ENCODE measurements around the gene COX4I1. TPM values are rescaled to one million over a fixed set of nuclear protein-coding genes. Genes with fewer than 3 reads are reported as not detected.
A peak's percentile ranks its signal among the peaks of the same experiment; 100 is the strongest.

COX4I1 gene
- total and polyA plus RNA-seq, 2 of the 8 experiments (the other 6 are each of a cell fraction or from before 2014, with no cell fraction given): 507 to 707 TPM

DNA sequence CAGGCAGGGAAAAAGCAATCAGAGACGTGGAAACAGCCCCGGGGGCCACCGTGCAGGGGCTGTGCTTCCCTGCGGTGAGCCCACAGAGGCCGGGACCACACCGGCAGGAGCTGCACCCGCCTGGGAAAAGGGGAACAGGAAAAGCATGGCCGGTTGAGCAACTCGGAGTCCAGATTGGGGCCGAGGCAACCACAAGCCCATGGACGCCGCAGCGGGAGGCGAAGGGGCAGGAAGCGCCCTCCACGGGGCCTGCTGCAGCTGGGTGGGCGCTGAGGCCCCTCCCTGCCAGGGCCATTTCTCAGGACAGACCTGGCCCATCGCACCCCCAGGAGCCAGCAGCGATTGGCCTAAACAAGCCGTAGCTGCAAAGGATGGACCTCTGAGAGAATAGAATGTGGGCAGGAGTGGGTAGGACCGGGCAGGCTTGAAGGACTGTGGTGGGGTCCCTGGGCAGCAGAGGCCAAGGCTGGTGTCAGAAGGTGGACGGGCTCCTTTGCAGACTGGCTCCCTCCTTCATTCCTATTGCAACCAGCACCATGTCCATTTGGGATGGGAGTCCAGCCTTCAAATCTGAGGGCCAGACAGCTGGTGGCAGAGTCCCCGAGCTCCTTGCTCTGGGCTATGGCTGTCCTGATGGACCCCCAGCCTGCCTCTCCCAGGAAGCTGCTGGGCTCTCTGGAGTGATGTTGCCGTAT lies 30.4 kb downstream of the COX4I1 start:
- H3K9ac ChIP-seq (replicated peaks in 1 of 4; ENCODE audit: extremely low read depth in 1 of 4, low read depth in 3 of 4, low read length in 3 of 4): no peak overlapping the region
- FAIRE-seq (no peak), DNase-seq (ENCODE audit: low read depth in 1 of 2, low spot score in 2 of 2) (no peak)
- H2AK5ac ChIP-seq (ENCODE audit: low read depth, low read length): no peak overlapping the region
- H3K14ac ChIP-seq (ENCODE audit: insufficient read length): no peak overlapping the region
- H2BK15ac ChIP-seq (ENCODE audit: low read length): no peak overlapping the region
- no peak overlapping the region for H3K27ac ChIP-seq (ENCODE audit: low read depth, low read length)
- H2AFZ ChIP-seq (ENCODE audit: low read length): no peak overlapping the region
- no peak overlapping the region for H3K18ac ChIP-seq (ENCODE audit: extremely low read depth, low read length)
- ChIA-PET POLR2A (ENCODE audit: partially characterized antibody) (no interaction called here), CTCF (ENCODE audit: partially characterized antibody) (interaction anchor here (0.5 to 6.9 kb wide), 5 partner anchors 9 to 566 kb away, joined by 3 to 51 read pairs (median 3); no protein-coding TSS in a partner anchor)
- H3K23ac ChIP-seq (ENCODE audit: insufficient read length): no peak overlapping the region
- H3K4ac ChIP-seq (replicated peaks; ENCODE audit: insufficient read length, low read depth, low read length): no peak overlapping the region
- H2BK20ac ChIP-seq (ENCODE audit: low read length): no peak overlapping the region
- no peak overlapping the region for H4K91ac ChIP-seq (replicated peaks; ENCODE audit: insufficient read length, low read length)
- peaks cover 0 to 10% of the 10 kb centered on the region in 2 experiments; a peak in 2 of 4 replicates for H3K9me3 ChIP-seq (ENCODE audit: insufficient read depth in 2 of 2, low read depth in 1 of 2, low read length in 1 of 2)
- H3K36me3 ChIP-seq (ENCODE audit: control insufficient read depth in 2 of 4, insufficient read depth in 4 of 4, low read length in 3 of 4): no peaks in the 10 kb centered on the region
- H3K27me3 ChIP-seq (replicated peaks in 1 of 4; ENCODE audit: control insufficient read depth in 3 of 4, extremely low read depth in 1 of 4, insufficient read depth in 3 of 4, low read length in 3 of 4): peaks cover 0 to 3% (median 0%) of the 10 kb centered on the region in 4 experiments; a peak in 1 of 7 replicates
- H3K56ac ChIP-seq (replicated peaks; ENCODE audit: insufficient read length, low read depth, low read length): no peak overlapping the region
- peaks cover 3% of the 10 kb centered on the region; the same call in 1 of the 2 replicates for H3K23me2 ChIP-seq (ENCODE audit: low read depth, low read length)
- no peaks in the 10 kb centered on the region for H3K79me1 ChIP-seq (ENCODE audit: low read depth, low read length)
- no peak overlapping the region for H2BK5ac ChIP-seq (ENCODE audit: low read depth, low read length)
- no peak overlapping the region for H3K4me2 ChIP-seq (ENCODE audit: insufficient read depth in 1 of 2, low read depth in 2 of 2, low read length in 2 of 2)
- no peak overlapping the region for H2BK12ac ChIP-seq (ENCODE audit: low read depth, low read length)
- H3K4me3 ChIP-seq (ENCODE audit: extremely low read depth in 1 of 4, insufficient read depth in 2 of 4, low read depth in 3 of 4, low read length in 4 of 4): no peak overlapping the region
- H4K20me1 ChIP-seq (replicated peaks in 1 of 2; ENCODE audit: control insufficient read depth in 1 of 2, insufficient read depth in 2 of 2, low read length in 2 of 2): peaks cover 0 to 2% of the 10 kb centered on the region in 2 experiments
- H3K79me2 ChIP-seq (ENCODE audit: control insufficient read depth in 1 of 2, insufficient read depth in 2 of 2, low read length in 2 of 2): no peaks in the 10 kb centered on the region
- 91% methylated on average over 20 of the region's 24 CpGs; no CpG with 5 or more reads in 1 of the 2 experiments for WGBS, 2 experiments (ENCODE audit: extremely low coverage in 1 of 2, insufficient coverage in 1 of 2, insufficient read length in 1 of 2, insufficient replicate concordance in 2 of 2, low coverage in 1 of 2, low lambda C conversion rate in 2 of 2, missing lambda C conversion rate in 1 of 2)
- H4K5ac ChIP-seq (ENCODE audit: insufficient read length, low read depth, low read length): no peak overlapping the region
- no peak overlapping the region for H2BK120ac ChIP-seq (replicated peaks; ENCODE audit: low read depth, low read length)
- H4K8ac ChIP-seq (ENCODE audit: extremely low read depth, insufficient read depth, low read length): peak overlapping the region; percentile 89; the same call in 1 of the 2 replicates
- no peaks in the 10 kb centered on the region; a peak in 1 of 7 replicates for H3K4me1 ChIP-seq (replicated peaks in 1 of 4; ENCODE audit: control insufficient read depth in 3 of 4, insufficient read depth in 4 of 4, low read length in 3 of 4)
- TF ChIP-seq E2F6 (IDR thresholded peaks at IDR 0.05) (no peak), SP2 (IDR thresholded peaks at IDR 0.05; ENCODE audit: low read length) (no peak), YY1 (IDR thresholded peaks at IDR 0.05; ENCODE audit: low read depth, low read length) (no peak), CREB1 (IDR thresholded peaks at IDR 0.05) (no peak), CHD2 (IDR thresholded peaks at IDR 0.05; ENCODE audit: low read length) (no peak), MAFK (IDR thresholded peaks at IDR 0.05; ENCODE audit: low read depth, low read length) (no peak), TCF12 (IDR thresholded peaks at IDR 0.05; ENCODE audit: low read depth, low read length) (no peak), SIN3A (conservative IDR thresholded peaks at IDR 0.05 in 1 of 2, IDR thresholded peaks at IDR 0.05 in 1 of 2; ENCODE audit: low read depth in 1 of 2, low read length in 2 of 2) (no peak), RXRA (IDR thresholded peaks at IDR 0.05; ENCODE audit: insufficient read depth, low read depth, low read length) (no peak), SP4 (IDR thresholded peaks at IDR 0.05; ENCODE audit: low read length) (no peak), POLR2A (IDR thresholded peaks at IDR 0.05; ENCODE audit: control extremely low read depth in 1 of 2, low read depth in 2 of 2, low read length in 2 of 2) (no peak), SRF (IDR thresholded peaks at IDR 0.05; ENCODE audit: low read depth, low read length) (no peak), TBP (IDR thresholded peaks at IDR 0.05; ENCODE audit: low read depth, low read length) (no peak), RFX5 (IDR thresholded peaks at IDR 0.05; ENCODE audit: borderline replicate concordance, low read depth, low read length) (no peak)
